Left colon (tissue), 2 donors: Measurements from ENCODE around the gene CYP39A1. TPM values are rescaled to one million over a fixed set of nuclear protein-coding genes. Genes with fewer than 3 reads are reported as not detected.
"Not testable (repeated sequence)": the region's sequence is repeated elsewhere in the genome, so short reads cannot be mapped to it uniquely, and the experiment has no call there.

Source experiments
- ATAC-seq: fragments of 200-7000 bp; cut with Tn5 transposase; one replicate; pipeline ENCODE4 v1.9.1; 2020; ENCODE audit warnings: mild to moderate bottlenecking, moderate library complexity
- DNase-seq, 2 donors: peaks; one replicate each; pipeline ENCODE4 v3.0.0-alpha.2; 2020
- intact Hi-C, 2 donors: fragments of 100-400 bp; cut with DNase I in 1 of 2; cut with micrococcal nuclease in 1 of 2; formaldehyde crosslinking; loops; one replicate each; pipeline versions ENCODE4 v1.11.2 to v1.14.0; 2022; cut with DNase I, micrococcal nuclease
- total RNA-seq, 2 donors: library from RNA; stranded (reverse); fragmentation: NEBNext Ultra II Directional; extraction: Animal tissue kit (Norgen Biotek cat#: 25700); gene quantifications; one replicate each; pipeline ENCODE4 v1.2.1, GENCODE V29; 2021
- donor health status: DM: no; HTN: no; CAD: no.
- donor health status: DM: yes; HTN: yes; CAD: no.

The CYP39A1 gene
- total RNA-seq, 2 donors from 2014 or later, result 2.9 to 3.0 TPM

GRCh38 chr6:46651816-46652215 lies 802 bp downstream of the CYP39A1 start:
- intact Hi-C loops, result no loop called here
- ATAC-seq, result no peak
- DNase-seq, result no peak

GRCh38 chr6:46651006-46651405 lies 1.6 kb downstream of the CYP39A1 start:
- intact Hi-C loops, result no loop called here
- ATAC-seq (no peak), DNase-seq (no peak)

GRCh38 chr6:46648869-46649492 lies 3.6 kb downstream of the CYP39A1 start:
- no peak for DNase-seq
- intact Hi-C loops, result no loop called here
- peak; percentile 29 for ATAC-seq

DNA sequence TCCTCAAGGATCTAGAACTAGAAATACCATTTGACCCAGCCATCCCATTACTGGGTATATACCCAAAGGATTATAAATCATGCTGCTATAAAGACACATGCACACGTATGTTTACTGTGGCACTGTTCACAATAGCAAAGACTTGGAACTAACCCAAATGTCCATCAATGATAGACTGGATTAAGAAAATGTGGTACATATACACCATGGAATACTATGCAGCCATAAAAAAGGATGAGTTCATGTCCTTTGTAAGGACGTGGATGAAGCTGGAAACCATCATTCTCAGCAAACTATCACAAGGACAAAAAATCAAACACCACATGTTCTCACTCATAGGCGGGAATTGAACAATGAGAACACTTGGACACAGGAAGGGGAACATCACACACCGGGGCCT lies 4.5 kb downstream of the CYP39A1 start:
- ATAC-seq, DNase-seq, intact Hi-C loops: not testable (repeated sequence)

DNA sequence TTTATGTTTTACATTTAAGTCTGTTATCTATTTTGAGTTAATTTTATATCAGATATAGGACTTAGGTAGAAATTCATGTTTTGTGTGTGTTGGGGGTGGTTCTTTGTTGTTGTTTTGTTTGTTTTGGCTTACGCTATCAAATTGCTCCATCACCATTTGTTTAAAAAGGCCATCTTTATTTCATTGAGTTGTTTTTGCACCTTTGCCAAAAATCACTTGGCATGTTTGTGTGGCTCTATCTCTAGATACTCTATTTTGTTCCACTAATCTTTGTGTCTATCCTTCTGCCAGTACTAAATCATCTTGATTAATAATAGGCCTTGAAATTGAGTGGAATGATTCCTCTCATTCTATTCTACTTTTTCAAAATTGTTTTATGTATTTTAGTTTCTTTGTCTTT lies 7.4 kb downstream of the CYP39A1 start:
- ATAC-seq (no peak), DNase-seq (no peak)
- intact Hi-C loops, result no loop called here

GRCh38 chr6:46642928-46643751 lies 9.5 kb downstream of the CYP39A1 start:
- ATAC-seq (no peak), DNase-seq (no peak)
- intact Hi-C loops, result no loop called here

DNA sequence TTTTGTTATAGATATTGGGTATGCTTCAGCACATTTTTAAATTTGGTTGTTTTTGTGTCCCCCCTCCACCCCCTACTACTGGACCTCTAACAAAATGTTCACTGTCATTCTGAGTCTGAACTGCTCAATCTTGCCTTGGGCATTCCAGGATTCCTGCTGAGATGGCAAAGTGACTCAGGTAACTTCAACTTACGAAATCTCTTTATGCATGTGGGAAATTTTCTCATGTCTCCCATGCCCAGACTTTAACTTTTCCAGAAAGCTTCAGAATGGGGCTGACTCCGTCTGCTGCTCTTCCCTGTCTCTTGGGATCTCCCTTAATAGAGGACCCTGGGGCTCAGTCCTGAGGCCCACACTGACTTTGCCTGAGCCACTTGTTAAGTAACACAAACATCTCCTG lies 14.0 kb downstream of the CYP39A1 start:
- DNase-seq (no peak), ATAC-seq (no peak)
- intact Hi-C loops, result no loop called here

DNA sequence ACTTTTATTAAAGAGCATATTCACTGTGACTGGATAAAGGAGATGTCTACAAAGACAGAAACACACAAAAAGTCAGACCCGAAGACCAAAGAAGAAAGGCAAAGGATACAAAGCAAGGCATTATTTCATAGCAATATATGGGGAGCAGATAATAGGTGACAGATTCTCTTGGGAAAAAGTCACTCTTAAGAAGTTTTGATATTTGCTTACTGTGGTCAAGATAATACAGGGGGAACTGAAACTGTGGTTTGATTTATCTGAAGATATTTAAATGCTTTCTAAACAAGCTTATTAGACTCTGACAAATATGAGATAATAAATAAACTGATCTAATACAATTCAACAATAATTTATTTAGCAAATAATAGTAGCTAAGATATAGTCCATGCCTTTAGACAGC lies 14.7 kb downstream of the CYP39A1 start:
- intact Hi-C loops, result no loop called here
- no peak for DNase-seq
- ATAC-seq, result no peak

DNA sequence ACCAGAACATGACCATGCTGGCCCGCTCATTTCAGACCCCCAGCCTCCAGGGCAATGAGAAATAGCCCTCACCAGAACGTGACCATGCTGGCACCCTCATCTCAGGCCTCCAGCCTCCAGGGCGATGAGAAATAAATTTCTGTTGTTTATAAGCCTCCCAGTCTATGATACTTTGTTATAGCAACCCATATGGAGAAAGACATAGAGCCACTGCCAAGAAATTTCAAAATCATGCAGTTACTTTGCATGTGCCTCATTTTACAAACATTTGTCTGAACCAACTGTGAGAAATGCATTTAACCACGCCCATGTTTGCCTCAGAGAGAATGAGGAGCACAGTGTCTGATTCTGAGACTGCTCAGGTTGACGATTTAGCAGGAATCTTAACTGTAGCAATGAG lies 15.5 kb downstream of the CYP39A1 start:
- DNase-seq (no peak), ATAC-seq (no peak)
- intact Hi-C loops, result no loop called here

GRCh38 chr6:46635462-46635861 lies 17.2 kb downstream of the CYP39A1 start:
- intact Hi-C loops, result no loop called here

GRCh38 chr6:46632053-46632452 lies 20.6 kb downstream of the CYP39A1 start:
- ATAC-seq, result no peak
- no peak for DNase-seq
- intact Hi-C loops, result no loop called here

More at GRCh38 chr6:46635462-46635861, 17.2 kb downstream of the CYP39A1 start:
- ATAC-seq (no peak), DNase-seq (no peak)

GRCh38 chr6:46629691-46630090 lies 22.9 kb downstream of the CYP39A1 start:
- DNase-seq, result no peak
- ATAC-seq, result no peak
- intact Hi-C loops, result loop anchor here in 1 of 2 donors (5.0 to 10.0 kb wide), 2 partner anchors 207 to 535 kb away; no protein-coding TSS in a partner anchor

DNA sequence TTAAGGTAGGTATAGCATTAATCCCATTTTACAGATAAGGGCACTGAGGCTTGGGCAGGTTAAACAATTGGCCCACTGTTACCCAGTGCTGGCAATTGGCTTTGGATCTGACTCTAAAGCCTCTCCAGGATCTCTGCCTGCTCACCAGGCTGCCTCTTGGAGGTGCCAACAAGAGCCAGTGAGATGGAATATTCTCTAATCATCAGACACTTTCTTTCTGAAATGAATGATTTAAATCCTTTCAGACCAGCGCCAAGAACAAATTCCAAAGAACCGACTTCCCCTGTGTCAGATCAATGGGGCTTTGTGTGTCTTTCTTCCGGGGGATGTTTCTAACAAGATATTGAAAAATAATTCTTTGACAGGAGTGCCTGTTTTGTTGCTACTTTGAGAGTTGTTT lies 23.6 kb downstream of the CYP39A1 start:
- ATAC-seq (no peak), DNase-seq (no peak)
- intact Hi-C loops, result loop anchor here in 1 of 2 donors (5.0 to 10.0 kb wide), 2 partner anchors 207 to 534 kb away; no protein-coding TSS in a partner anchor

- intact Hi-C loops, result loop anchor here in 1 of 2 donors (5.0 to 10.0 kb wide), 2 partner anchors 206 to 534 kb away; no protein-coding TSS in a partner anchor
- ATAC-seq (no peak), DNase-seq (no peak)
Observed at GRCh38 chr6:46628498-46628897, 24.1 kb downstream of the CYP39A1 start.

GRCh38 chr6:46626976-46627375 lies 25.6 kb downstream of the CYP39A1 start:
- intact Hi-C loops, result loop anchor here in 1 of 2 donors (5.0 to 10.0 kb wide), 2 partner anchors 205 to 532 kb away; no protein-coding TSS in a partner anchor
- ATAC-seq, result no peak

DNA sequence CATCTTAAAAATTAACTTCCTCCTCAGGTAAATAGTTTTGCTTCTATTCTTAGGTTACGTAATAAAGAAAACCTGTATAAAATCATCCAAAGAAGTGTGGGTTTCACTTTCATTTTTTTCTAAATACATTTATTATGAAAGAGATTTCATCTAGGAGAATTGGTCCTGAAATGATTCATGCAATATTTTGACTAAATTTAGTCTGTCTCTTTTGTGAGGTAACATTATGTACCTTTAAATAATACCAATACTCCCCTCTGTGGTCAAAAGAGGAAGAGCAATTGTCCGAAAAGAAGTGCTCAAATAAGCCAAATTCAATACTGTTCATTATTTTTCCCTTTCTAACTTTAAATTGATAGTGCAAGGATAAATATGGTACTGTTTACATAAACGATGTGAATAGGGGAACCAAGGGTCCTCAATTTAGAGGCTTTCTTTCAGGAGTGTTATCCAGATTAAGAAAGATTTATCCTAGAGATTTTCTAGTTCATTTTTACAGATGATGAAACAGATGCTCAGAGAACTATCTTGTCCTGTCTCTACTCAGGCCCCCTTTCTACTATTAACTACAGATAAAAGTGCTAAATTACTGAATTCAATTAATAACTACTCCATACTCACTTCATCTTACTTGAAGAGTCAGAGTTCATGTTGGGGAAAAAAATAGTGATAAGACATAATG lies 26.2 kb downstream of the CYP39A1 start:
- DNase-seq (no peak), ATAC-seq (peak; percentile 46)
- intact Hi-C loops, result loop anchor here in 1 of 2 donors (5.0 to 10.0 kb wide), 2 partner anchors 204 to 532 kb away; no protein-coding TSS in a partner anchor

More at GRCh38 chr6:46626976-46627375, 25.6 kb downstream of the CYP39A1 start:
- no peak for DNase-seq

DNA sequence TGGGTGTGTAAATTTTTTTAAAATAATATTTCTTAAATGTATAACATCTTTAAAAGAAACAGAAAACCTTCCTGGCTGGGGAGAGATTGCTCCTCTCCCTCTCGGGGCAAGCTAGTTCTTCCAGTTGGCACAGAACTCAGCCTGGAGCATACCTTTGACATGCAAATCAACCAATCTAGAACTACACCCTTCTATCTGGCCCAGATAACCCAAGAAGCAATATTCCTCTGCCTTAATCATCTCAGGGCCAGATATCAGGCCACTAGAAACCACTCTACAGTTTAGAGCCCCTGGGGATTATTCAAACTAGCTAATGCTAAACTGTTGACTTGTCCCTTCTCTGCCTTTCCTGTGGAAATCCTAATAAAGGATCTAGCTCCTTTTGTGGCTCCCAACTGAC lies 33.9 kb downstream of the CYP39A1 start:
- DNase-seq (no peak), ATAC-seq (no peak)
- intact Hi-C loops, result no loop called here

DNA sequence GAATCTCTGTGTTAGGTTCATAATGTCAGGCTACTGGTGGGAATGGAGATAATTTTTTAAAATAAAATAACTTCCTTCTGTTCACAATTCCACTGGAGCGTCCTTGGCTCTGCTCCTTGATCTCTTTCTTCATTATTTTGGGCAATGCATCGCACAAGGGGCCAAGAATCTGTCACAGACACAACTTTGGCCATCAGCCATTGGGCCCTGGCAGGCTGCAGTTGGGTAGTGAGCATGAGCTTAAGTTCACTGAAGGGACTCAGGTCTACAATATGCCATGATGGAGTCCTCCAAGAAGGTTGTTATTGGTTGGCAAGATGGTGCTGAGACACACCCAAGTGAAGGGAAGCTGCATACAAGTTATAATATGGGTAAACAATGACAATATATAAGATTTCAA lies 40.0 kb downstream of the CYP39A1 start:
- intact Hi-C loops, result no loop called here
- DNase-seq (no peak), ATAC-seq (no peak)

GRCh38 chr6:46610862-46611553 lies 41.6 kb downstream of the CYP39A1 start:
- no peak for ATAC-seq
- DNase-seq, result no peak
- intact Hi-C loops, result no loop called here
